ENCODE data around the gene AGRP.

- TF ChIP-seq CTCF (IDR thresholded peaks at IDR 0.05) (no peak), POLR2AphosphoS5 (IDR thresholded peaks at IDR 0.05) (no peak), POLR2A (IDR thresholded peaks at IDR 0.05) (no peak), EP300 (IDR thresholded peaks at IDR 0.05) (no peak)
These were observed 47.6 kb downstream of the AGRP start for GRCh38 chr16:67435758-67436164.

All from sigmoid colon (tissue), 4 donors.